OCI-M2 (cell line): ENCODE data around the gene GPRIN2.

Experiments
- DNase-seq: peaks from one replicate; lab custom pipeline; 2025; ENCODE audit not compliant: unreplicated experiment; lab: John Stamatoyannopoulos, UW

GPRIN2 gene

GRCh38 chr10:46549171-46550075, 7.0 kb downstream of the GPRIN2 start:
- DNase-seq = no peak

- DNase-seq = no peak
Observed at GRCh38 chr10:46548498-46549090, 7.9 kb downstream of the GPRIN2 start.

- DNase-seq = no peak
Observed at GRCh38 chr10:46547541-46548497, 8.6 kb downstream of the GPRIN2 start.

GRCh38 chr10:46546591-46547540, 9.6 kb downstream of the GPRIN2 start:
- DNase-seq = no peak

GRCh38 chr10:46545861-46546590, 10.4 kb downstream of the GPRIN2 start:
- DNase-seq = no peak

GRCh38 chr10:46544989-46545791, 11.3 kb downstream of the GPRIN2 start:
- DNase-seq = no peak

GRCh38 chr10:46543466-46544377, 12.7 kb downstream of the GPRIN2 start:
- DNase-seq = no peak

- DNase-seq = no peak
Observed at GRCh38 chr10:46542567-46543465, 13.6 kb downstream of the GPRIN2 start.

- DNase-seq = no peak
Observed at GRCh38 chr10:46541735-46542566, 14.5 kb downstream of the GPRIN2 start.

- DNase-seq = no peak
Observed at GRCh38 chr10:46541017-46541661, 15.3 kb downstream of the GPRIN2 start.

GRCh38 chr10:46540412-46541016, 15.9 kb downstream of the GPRIN2 start:
- DNase-seq = no peak

GRCh38 chr10:46539596-46540411, 16.7 kb downstream of the GPRIN2 start:
- DNase-seq = no peak

GRCh38 chr10:46538717-46539426, 17.6 kb downstream of the GPRIN2 start:
- no peak for DNase-seq
